PFSK-1 (cell line): Measurements from ENCODE around the gene TAGLN2.

ENCODE experiments used
- REST ChIP-seq, 2 experiments: IDR thresholded peaks; 2 replicates each; pipeline versions ENCODE4 v1.6.1 to v1.8.0; 2011 to 2012; ENCODE audit warnings: low read depth in 2 of 2, low read length in 2 of 2, control low read depth in 1 of 2, inconsistent platforms in 1 of 2, mild to moderate bottlenecking in 1 of 2, moderate library complexity in 1 of 2; ENCODE audit not compliant: insufficient read depth in 1 of 2
- SIN3A ChIP-seq: IDR thresholded peaks from 2 replicates; pipeline ENCODE4 v1.6.1; 2012; ENCODE audit warnings: mild to moderate bottlenecking, low read length, moderate library complexity, borderline replicate concordance; ENCODE audit not compliant: insufficient read depth
- TAF1 ChIP-seq: IDR thresholded peaks from 2 replicates; pipeline ENCODE4 v1.6.1; 2012; ENCODE audit warnings: low read length, control low read depth, borderline replicate concordance; ENCODE audit not compliant: insufficient read depth

- TF ChIP-seq REST (IDR thresholded peaks at IDR 0.05; ENCODE audit: insufficient read depth in 1 of 2, low read depth in 2 of 2, low read length in 2 of 2) (no peak), SIN3A (no peak), TAF1 (no peak)
These were observed 8.0 kb upstream of the TAGLN2 start for GRCh38 chr1:159933347-159933746.
